RWPE1 (cell line): ENCODE measurements around the gene CWC22.
"Not testable (repeated sequence)": the region's sequence is repeated elsewhere in the genome, so short reads cannot be mapped to it uniquely, and the experiment has no call there.

ENCODE experiments used
- CTCF ChIA-PET: fragments of 350-600 bp; sonication (Branson Sonifier 250); formaldehyde crosslinking; extraction: SDS; loops from one replicate; lab custom pipeline; 2021; lab: Yijun Ruan, JAX
- POLR2A ChIA-PET: fragments of 400-600 bp; formaldehyde crosslinking; extraction: SDS; loops from one replicate; lab custom pipeline; 2020; ENCODE audit warnings: antibody characterized with exemption; ENCODE audit not compliant: low non-redundant PET; lab: Yijun Ruan, JAX
- DNase-seq: peaks from one replicate; pipeline ENCODE4 v3.0.0; 2012; ENCODE audit warnings: low spot score
- H3K27ac ChIP-seq: fragments of 450-650 bp; 2 replicates; pipeline ENCODE4 v1.5.1; 2017
- CTCF ChIP-seq: fragments of 450-650 bp; conservative IDR thresholded peaks from 2 replicates; pipeline ENCODE4 v1.5.1; 2017; ENCODE audit warnings: low read depth, mild to moderate bottlenecking

Gene CWC22

GRCh38 chr2:180016937-180017336, 9.8 kb upstream of the CWC22 start:
- TF ChIP-seq CTCF = no peak
- CTCF ChIA-PET = no interaction called here
- peak overlapping the region; percentile 86 for H3K27ac ChIP-seq
- DNase-seq = no peak
- POLR2A ChIA-PET = no interaction called here

- no peak overlapping the region for H3K27ac ChIP-seq
- no peak for TF ChIP-seq CTCF
- ChIA-PET CTCF (interaction anchor here (0.6 kb wide), 1 partner anchor 411 kb away, joined by 3 read pairs; no protein-coding TSS in a partner anchor), POLR2A (no interaction called here)
- peak; percentile 71 for DNase-seq
Observed at GRCh38 chr2:180015951-180016709, 9.0 kb upstream of the CWC22 start.

GRCh38 chr2:180012523-180012922, 5.4 kb upstream of the CWC22 start:
- TF ChIP-seq CTCF = no peak
- CTCF ChIA-PET = interaction anchor here (0.7 kb wide), 1 partner anchor 71 kb away, joined by 4 read pairs; no protein-coding TSS in a partner anchor
- DNase-seq = peak; percentile 76
- POLR2A ChIA-PET = no interaction called here
- H3K27ac ChIP-seq = no peak overlapping the region

- DNase-seq = no peak
- TF ChIP-seq CTCF = no peak
- POLR2A ChIA-PET = interaction anchor here (0.8 kb wide), 1 partner anchor 9 kb away, joined by 3 read pairs; no protein-coding TSS in a partner anchor
- H3K27ac ChIP-seq = no peak overlapping the region
- CTCF ChIA-PET = no interaction called here
Observed at GRCh38 chr2:180010701-180011100, 3.6 kb upstream of the CWC22 start.

GRCh38 chr2:180006231-180006630, 866 bp downstream of the CWC22 start:
- DNase-seq = no peak
- POLR2A ChIA-PET = no interaction called here
- peak overlapping the region; percentile 79 for H3K27ac ChIP-seq

GRCh38 chr2:180005465-180005864, 1.6 kb downstream of the CWC22 start:
- H3K27ac ChIP-seq, CTCF ChIA-PET, DNase-seq, POLR2A ChIA-PET: not testable (repeated sequence)

More at GRCh38 chr2:180006231-180006630, 866 bp downstream of the CWC22 start:
- CTCF ChIA-PET = no interaction called here
- TF ChIP-seq CTCF = no peak

GRCh38 chr2:180004731-180005130, 2.4 kb downstream of the CWC22 start:
- ChIA-PET POLR2A (no interaction called here), CTCF (no interaction called here)
- H3K27ac ChIP-seq = no peak overlapping the region
- TF ChIP-seq CTCF = no peak
- no peak for DNase-seq
